Neural progenitor cell (in vitro differentiated cells): ENCODE data around the gene VEPH1.

Source experiments
- EZH2 ChIP-seq: fragments of 200-600 bp; sonication (generic); IDR thresholded peaks from 2 replicates; pipeline ENCODE4 v1.6.1; 2017; ENCODE audit warnings: antibody characterized with exemption, mild to moderate bottlenecking, moderate library complexity
- TF ChIP-seq, protein P1 (sequence below): fragments of 200-600 bp; sonication (generic); IDR thresholded peaks from 2 replicates; pipeline ENCODE4 v1.5.1; 2017; ENCODE audit warnings: antibody characterized with exemption, mild to moderate bottlenecking

DNA sequence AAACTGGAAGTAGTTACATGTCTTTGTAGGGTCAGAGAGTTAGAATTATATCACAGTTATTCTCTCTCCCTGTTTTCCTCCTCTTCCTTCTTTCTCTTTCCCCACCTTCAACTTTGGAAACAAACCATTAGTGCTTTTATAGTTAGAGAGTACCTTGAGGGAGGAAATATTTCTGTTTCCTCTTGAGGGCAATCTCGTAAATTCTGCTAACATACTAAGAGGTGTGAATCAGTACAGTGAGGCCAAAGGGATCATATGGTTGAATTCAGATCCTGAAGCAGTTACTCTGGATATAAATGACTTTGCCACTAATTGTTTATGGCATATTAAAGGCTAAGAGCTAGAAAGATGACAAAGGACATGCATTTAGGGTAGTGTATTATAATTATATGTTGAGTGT lies 283.0 kb downstream of the VEPH1 start:
- TF ChIP-seq, protein P1, sequence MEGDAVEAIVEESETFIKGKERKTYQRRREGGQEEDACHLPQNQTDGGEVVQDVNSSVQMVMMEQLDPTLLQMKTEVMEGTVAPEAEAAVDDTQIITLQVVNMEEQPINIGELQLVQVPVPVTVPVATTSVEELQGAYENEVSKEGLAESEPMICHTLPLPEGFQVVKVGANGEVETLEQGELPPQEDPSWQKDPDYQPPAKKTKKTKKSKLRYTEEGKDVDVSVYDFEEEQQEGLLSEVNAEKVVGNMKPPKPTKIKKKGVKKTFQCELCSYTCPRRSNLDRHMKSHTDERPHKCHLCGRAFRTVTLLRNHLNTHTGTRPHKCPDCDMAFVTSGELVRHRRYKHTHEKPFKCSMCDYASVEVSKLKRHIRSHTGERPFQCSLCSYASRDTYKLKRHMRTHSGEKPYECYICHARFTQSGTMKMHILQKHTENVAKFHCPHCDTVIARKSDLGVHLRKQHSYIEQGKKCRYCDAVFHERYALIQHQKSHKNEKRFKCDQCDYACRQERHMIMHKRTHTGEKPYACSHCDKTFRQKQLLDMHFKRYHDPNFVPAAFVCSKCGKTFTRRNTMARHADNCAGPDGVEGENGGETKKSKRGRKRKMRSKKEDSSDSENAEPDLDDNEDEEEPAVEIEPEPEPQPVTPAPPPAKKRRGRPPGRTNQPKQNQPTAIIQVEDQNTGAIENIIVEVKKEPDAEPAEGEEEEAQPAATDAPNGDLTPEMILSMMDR = no peak
- no peak for TF ChIP-seq EZH2
